Measurements from ENCODE around the gene ALK.

- TF ChIP-seq CTCF (conservative IDR thresholded peaks at IDR 0.05; ENCODE audit: low read depth, low read length) (no peak), EZH2 (IDR thresholded peaks at IDR 0.05; ENCODE audit: low read length, unreplicated experiment) (no peak)
Observed at GRCh38 chr2:29920130-29920577, 1.2 kb downstream of the ALK start.
